ENCODE results near the gene AJAP1. TPM values are rescaled to one million over a fixed set of nuclear protein-coding genes. Genes with fewer than 3 reads are reported as not detected.

AJAP1 gene
- total RNA-seq, 1 experiment from 2014 or later = not detected

DNA sequence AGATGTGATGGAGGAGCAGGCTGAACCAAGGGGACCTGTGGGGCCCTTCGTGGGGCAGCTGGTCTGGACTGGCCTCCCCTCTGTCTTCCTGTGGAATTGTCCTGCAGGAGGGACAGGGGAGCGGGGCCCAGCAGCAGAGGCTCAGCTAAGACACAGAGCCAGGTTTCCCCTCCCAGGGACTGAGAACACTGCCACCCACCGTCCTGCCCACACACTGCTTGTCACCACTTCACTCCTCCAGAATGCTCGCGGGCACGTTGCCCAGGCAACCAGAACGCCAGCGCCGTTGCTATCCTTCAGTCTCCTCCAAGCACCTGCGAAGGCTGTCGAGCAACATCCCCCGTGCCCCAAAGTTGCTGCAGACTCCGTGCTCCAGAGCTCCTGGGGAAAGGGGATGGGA lies 46.4 kb downstream of the AJAP1 start:
- DNase-seq (ENCODE audit: low spot score) = peak; percentile 3

DNA sequence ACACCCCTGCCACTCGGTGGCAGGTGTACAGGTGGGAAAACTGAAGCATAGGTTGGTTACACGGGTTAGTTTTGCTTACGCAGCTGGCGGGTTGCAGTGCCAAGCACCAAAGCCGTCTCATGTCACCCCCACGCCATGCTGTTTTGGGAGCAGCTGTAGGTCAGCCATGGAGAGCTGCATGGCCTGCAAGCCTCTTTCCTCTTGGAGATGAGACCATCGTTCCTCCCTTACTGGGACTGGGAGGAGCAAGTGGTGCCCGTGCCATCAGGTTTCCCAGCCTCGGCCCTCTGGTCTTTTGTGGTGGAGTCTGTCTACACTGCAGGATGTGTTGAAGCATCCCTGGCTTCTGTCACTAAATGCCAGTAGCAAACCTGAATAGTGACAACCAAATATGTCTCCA lies 46.9 kb downstream of the AJAP1 start:
- DNase-seq (ENCODE audit: low spot score) = no peak

DNA sequence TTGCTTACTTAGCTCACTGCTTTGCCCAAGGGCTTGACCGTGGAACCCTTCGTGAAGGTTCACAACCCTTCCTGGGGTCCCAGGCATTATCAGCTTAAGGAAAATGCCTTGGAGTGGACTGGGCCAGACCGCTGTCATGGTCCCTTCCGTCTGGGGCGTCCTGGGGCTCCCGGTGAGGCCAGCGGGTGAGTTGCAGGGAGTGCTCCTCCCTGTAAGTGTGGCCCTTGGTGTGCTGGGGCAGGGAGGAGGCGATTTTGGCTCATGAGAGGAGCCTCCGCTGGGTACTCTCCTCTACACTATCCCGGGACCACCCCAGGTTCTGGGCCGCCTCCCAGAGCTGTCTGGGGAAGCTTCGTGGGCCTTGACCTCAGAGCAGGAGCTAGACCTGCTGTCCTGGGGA lies 48.1 kb downstream of the AJAP1 start:
- no peak for DNase-seq (ENCODE audit: low spot score)

DNA sequence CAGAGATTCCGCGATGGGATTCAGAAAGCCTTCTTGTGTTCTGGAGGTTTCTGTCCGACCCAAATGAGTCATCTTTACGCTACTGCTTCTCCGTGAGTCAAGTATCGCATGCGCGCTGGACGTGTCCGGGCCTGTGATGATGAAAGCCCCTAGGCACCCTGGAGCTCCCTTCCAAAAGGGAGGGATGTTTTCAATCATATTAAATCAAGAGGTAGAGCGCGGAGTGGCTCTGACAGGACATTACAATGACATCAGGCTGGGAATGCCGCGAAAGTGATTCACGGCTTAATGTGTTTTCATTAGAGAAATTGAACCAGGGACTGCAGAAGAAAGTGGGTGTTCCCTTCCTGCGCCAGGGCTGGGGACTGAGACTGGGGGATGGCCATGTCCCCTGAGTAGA lies 48.5 kb downstream of the AJAP1 start:
- DNase-seq (ENCODE audit: low spot score) = no peak

DNA sequence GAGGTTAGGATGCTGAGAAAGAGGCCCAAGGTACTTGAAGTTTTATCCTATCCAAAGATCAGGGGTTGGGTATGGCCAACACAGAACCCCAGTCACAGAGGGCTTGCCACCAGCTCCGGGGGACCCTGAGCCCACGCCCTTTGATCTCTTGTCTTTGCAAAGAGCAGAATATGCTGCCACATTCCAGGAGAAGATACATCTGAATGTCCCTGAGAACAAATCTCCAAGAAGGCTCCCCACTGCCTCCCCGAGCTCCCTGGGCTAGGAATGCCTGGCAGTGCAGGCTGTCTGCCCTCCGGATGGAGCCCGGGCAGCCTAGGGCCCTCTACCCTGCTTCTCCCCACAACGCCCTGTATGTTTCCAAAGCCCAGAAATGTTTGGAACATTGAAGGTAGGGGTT lies 49.2 kb downstream of the AJAP1 start:
- no peak for DNase-seq (ENCODE audit: low spot score)

DNA sequence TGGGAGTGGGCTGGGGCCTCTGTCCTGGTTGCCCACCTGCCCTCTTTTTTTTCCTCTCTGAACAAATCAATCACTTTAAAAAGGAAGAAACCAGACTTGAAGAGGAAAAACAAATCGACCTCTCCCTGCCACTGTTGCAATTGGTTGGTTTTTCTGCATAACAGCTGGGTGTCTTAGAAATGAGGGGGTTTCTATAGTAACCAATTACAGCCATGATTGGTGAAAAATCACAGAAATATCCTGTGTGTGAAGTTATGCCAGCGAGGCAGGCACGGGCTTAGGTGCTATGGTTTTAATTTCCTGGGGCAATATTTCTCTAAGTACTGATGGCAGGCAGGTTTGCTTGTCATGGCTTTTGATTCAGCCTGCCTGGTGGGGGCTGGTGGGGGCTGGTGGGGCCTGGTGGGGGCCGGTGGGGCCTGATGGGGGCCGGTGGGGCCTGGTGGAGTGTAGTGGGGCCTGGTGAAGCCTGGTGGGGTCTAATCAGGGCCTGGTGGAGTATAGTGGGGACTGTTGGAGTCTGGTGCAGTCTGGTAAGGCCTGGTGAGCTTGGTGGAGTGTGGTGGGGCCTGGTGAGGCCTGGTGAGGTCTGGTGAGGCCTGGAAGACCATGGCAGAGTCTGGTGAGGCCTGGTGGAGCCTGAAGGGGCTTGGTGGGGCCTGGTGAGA lies 54.6 kb downstream of the AJAP1 start:
- DNase-seq (ENCODE audit: low spot score) = no peak

DNA sequence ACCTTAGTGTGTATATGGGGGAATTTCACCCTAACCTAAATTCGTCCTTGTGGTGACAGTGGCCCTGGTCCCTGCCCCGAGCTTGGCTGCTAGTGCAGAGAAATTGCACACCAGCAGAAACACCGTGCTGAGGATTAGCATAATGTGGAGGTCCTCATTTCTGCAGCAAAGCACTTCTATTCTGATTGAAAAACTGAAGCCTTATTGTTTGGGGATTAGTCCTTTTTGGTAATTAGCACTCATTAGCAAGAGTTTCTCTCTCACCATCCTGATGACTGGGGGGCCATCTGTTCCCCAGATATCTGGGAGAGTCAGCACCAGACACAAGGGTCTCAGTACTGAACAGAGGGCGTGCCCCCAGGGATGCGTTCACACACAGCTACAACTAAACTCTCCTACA lies 55.2 kb downstream of the AJAP1 start:
- DNase-seq (ENCODE audit: low spot score) = no peak

DNA sequence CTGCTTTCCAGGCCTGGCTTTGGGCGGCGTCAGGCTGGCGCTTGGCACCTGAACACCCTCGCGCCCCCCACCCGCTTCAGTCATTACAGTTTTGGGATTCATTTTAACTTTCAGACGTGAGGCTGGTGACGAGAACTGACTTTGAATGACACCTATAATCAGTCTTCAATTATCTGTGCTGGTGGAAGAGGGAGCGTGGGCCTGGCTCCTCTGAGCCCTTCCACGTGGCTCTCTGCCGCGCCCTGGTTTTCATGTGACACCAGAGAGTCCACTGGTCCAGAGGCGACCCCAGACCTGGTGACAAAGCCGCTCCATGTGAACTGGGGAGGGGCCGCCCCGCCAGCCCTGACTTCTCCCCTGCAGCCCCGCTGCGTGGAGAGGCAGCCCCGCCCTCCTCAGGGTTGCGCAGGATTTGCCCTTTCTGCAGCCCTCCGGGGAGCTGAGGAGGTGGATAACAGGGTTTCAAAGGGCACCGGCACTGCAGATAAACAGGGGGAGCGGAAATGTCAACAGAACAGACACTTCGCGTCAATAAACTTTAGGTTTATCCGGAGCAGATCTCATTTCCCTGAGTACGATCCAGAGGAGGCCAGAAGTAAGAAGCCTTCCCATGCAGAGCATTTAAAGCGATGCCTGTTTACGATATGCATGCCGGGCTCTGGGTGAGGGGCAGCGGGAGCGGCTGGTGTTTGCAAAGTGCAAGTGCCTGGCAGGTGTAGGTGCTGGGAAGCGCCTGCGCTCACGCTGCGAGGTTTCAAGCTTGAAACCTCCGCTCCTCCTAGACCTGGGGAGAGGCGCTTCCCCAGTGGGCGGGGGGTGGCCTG lies 56.4 kb downstream of the AJAP1 start:
- DNase-seq (ENCODE audit: low spot score) = no peak

DNA sequence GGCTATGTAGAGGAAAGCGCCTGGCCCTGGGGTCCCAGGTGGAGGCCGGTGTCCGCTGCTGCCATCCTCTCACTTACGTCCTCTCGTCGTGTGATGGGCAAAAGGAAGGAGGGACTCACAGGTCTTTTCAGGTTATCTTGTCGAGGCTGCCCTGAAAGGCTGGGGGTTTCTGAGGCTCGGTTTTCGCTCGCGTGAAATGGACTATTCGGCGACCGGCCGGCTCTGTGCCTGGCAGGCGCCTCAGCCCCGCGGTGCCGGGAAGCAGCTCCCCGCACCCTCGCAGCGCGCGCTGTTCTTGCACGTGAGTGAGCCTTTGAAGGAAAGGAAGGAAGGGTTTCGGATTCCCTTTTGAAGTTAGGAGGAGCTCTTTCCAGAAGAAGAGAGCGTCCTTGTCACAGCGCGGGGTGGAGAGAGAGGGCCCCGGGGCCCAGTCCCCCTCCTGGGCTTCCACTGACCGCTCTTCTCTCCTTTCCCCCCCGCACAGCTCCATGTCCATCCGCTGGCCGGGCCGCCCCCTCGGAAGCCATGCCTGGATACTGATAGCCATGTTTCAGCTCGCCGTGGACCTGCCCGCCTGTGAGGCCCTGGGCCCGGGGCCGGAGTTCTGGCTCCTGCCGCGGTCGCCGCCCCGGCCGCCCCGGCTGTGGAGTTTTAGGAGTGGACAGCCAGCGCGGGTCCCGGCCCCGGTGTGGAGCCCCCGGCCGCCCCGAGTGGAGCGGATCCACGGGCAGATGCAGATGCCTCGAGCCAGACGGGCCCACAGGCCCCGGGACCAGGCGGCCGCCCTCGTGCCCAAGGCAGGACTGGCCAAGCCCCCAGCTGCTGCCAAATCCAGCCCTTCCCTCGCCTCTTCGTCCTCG lies 57.2 kb downstream of the AJAP1 start:
- no peak for DNase-seq (ENCODE audit: low spot score)

DNA sequence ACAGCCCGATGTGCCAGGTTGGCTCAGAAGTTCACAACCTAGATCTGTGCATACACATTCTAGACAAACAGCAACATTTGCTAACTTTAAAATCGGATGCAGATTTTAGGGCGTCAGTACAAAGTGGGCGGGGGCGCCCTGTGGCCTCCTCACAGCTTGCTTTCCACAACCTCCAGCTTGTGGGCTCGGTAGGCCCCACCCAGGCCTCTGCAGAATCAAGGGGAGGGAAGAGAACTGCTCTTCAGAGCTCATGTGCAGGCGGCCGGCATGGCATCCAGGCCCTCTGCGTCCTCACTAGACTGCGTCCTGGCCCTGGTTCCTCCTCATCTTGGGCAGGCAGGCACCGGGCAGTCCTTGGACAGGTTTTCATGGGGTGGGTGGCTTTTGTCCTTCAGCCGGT lies 59.3 kb downstream of the AJAP1 start:
- DNase-seq (ENCODE audit: low spot score) = no peak

DNA sequence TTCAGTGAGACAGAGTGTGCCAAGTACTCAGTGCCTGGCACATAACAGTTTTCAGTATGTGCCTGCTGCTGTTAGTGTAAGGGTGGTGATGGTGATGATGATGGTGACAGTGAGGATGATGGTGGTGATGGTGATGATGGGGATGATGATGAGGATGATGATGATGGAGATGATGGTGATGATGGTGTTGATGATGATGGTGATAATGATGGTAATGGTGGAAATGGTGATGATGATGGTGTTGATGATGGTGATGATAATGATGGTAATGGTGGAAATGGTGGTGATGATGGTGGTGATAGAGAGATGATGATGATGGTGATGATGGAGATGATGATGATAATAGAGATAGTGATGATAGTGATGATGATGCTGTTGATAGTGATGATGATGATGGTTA lies 62.0 kb downstream of the AJAP1 start:
- no peak for DNase-seq (ENCODE audit: low spot score)

DNA sequence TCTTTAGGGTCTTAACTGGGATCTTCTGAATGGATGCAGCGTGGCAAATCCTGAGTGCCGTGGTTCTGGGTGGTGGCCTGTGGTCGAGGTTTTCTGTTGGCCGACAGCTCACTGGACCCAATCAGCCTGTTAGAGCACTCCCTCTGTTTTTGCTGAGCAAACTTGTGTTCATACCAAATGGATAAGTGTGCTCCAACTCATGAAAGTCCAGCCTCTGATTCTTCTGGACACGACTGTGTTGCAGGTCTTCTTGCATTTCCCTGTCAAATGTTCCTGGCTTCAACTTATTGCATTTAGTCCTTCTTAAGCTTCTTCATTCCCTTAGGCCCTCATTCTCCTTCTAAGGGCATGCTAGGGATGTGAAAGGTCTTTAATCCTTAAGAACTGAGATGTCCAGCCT lies 63.7 kb downstream of the AJAP1 start:
- no peak for DNase-seq (ENCODE audit: low spot score)

DNA sequence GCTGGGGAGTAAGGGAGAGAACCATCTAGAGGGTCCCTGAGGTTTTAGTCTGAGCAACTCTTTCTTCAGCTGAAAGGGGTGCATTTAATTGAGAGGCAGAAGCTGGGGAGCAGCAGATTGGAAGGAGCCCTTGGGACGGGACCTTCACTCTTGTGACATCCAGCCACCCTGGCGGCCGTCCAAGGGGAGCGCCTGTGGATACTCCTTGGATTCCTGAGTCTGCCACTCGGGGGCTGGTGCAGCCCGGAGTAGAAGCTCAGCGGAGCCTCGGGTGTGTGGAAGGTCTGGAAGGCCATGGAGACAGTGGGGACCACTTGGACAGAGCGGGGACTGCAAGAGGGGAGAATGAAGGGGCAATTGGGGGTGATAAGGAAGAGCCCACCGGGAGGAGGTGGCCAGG lies 68.7 kb downstream of the AJAP1 start:
- DNase-seq (ENCODE audit: low spot score) = no peak

DNA sequence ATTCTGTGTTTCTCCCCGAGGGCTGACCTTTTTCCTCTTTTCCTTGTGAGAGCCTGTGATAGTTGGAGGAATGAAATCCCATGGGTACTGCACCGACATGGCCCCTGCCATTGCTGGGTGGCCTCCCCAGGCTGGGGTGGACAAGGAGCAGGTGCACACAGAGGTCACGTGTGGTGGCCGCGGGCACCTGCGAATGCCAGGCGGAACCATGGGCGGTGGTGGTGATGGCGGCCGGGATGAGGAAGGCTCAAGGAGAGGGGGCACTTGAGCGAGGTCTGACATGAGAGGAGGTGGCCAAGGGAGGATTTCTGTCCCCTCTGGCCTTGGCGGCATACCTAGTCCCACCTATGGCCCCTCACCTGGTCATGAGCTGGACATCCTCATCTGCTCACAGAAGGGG lies 69.6 kb downstream of the AJAP1 start:
- DNase-seq (ENCODE audit: low spot score) = no peak

DNA sequence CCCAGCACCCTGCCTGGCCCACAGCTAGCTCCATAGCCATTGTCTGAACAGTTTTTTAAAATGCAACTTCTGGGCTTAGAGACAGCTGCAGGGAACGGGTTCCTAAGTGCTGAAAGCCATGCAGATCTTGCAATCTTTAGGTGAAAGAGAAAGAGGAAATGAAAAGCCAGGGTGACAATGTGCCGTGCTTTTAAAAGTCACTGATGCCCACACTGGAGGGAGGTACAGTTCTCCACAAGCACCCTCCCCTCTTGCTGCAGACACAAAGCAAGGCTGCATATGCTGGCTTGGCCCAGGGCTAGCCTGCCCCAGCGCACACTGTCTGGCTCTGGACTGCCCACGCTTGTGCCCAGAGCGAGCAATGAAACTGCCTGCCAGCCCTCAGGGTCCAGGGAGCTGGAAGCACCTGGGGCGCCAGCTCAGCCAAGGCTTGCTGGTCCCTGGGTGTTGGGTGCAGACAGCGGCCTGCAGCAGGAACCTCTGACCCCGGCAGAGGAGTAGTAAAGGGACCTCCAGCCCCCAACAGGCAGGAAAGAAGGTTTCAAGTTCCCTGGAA lies 70.4 kb downstream of the AJAP1 start:
- no peak for DNase-seq (ENCODE audit: low spot score)

DNA sequence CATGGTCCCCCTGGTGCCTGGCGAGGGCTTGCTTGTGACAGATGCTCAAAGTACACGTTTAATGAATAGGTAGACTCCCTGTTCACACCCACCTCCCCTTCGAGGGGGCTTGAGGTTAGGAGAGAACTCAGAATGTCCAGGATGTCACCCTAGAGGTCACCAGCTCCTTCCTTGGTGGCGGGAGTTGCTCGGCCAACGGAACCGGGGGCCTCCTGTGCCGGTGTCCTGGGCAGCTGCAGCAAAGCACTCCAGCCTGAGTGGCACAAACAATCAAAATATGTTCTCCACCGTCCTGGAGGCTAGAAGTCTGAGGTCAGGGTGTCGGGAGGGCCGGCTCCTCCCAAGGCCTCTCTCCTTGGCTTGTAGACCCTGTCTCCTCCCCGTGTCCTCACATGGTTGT lies 71.0 kb downstream of the AJAP1 start:
- DNase-seq (ENCODE audit: low spot score) = no peak

DNA sequence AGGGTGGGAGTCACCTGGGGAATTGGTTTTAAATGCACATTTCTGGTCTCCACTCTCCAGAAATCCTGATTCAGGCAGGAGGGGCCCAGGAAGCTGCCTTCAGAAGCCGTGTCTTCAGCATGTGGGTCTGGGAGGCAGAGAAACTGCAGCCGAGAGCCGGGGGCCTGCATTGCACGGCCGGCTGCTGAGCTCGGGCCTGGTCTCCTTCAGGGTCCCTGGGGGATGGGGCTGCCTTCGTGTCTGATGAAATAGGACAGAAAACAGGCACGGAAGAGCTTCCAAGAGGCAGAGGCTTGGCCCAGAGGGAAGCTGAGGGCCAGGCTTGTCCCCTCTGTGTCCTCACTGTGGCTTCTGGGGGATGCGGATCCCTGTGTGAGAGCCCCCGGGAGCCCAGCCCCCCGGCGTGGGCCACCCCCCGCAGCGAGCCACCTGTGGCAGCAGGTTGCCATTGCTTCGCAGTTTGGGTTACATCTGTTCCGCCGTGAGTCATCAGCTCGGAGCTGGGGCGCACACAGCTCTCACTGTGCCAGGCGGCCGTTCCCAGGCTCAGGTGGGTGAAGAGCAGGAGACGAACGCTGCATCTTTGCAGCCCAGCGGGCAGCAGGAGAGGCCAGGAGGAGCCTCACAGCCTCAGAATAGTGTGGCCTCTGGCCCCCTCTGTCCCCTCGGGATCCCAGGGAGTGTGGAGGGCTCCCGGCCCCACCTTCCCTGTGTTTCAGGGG lies 72.4 kb downstream of the AJAP1 start:
- DNase-seq (ENCODE audit: low spot score) = no peak

DNA sequence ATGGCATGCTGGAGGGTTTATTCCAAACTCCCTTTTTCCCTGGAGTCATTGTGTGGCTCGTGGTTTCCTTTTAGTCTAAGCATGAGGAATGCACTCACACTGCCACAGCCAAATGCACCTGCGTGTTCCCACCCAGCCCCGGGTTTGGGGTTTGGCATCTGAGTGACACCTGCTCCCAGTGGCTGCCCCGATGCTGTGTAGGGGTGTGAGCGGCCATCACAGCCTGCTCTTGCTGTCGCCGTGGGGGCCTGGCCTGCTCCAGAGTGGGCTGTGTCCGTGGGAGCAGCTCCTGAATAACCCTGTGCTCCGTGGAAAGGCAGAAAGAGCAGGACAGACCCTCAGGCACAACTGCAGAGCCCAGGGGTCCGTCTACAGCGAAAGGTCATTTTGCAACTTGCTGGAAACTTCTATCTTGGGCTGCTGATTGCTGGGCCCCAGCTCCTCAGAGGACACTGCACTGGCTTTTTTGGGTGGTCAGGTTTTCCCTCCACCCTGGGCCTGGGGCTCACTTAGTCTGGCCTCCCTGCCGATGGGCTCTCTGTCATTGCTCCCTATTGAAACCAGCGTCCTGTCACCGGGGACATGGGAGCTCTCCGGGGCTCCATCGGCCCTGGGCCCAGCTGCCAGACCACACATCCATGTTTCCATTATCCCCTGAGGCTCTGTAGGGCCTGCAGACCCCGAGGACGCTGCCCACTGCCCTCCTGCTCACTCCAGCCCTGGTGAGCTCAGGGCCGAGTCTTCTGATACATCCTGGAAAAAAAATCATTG lies 74.1 kb downstream of the AJAP1 start:
- DNase-seq (ENCODE audit: low spot score) = no peak

DNA sequence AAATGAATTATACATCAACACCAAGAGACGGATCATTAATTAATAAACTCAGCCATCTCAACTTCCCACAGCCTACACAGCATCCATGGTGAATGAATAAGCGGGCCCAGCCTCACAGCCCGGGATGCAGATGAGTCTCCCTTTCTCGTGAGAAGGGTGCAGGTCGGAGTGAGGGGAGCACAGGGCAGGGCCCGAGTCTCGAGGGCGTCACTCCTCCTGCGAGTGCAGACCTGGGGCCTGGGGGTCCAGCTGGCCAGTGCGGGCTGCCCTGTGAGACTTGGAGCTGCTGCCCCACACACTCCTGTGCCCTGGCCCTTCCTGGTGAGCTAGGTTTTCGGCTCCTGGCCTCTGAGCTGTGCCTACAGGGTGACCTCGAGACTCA lies 74.7 kb downstream of the AJAP1 start:
- DNase-seq (ENCODE audit: low spot score) = no peak

DNA sequence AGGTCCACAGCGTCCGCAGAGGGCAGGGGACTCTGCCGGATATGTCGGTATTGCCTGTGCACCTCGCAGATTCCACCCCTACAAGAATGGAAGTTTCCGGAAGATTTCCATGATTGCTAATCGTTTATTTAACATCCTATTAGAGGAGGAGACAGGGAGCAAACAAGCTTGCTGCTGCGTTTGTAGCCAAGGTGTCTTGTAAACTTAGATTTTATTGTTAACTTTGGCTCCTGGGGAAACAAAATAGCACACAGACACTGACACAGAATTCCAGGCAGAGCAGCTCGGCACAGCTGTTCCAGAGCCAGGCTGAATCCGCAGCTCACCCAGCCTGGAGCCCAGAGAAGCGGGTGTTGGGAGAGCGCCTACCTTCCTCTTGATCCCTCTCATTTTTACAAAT lies 75.7 kb downstream of the AJAP1 start:
- no peak for DNase-seq (ENCODE audit: low spot score)

Measured in HT-29 (cell line).